Measurements from ENCODE around the gene ZNF670. TPM values are rescaled to one million over a fixed set of nuclear protein-coding genes. Genes with fewer than 3 reads are reported as not detected.

Gene ZNF670
- total RNA-seq, 3 donors from 2014 or later (not counting 1 experiment from before 2014, with no cell fraction given) = 0.35 to 0.95 (median 0.45) TPM

DNA sequence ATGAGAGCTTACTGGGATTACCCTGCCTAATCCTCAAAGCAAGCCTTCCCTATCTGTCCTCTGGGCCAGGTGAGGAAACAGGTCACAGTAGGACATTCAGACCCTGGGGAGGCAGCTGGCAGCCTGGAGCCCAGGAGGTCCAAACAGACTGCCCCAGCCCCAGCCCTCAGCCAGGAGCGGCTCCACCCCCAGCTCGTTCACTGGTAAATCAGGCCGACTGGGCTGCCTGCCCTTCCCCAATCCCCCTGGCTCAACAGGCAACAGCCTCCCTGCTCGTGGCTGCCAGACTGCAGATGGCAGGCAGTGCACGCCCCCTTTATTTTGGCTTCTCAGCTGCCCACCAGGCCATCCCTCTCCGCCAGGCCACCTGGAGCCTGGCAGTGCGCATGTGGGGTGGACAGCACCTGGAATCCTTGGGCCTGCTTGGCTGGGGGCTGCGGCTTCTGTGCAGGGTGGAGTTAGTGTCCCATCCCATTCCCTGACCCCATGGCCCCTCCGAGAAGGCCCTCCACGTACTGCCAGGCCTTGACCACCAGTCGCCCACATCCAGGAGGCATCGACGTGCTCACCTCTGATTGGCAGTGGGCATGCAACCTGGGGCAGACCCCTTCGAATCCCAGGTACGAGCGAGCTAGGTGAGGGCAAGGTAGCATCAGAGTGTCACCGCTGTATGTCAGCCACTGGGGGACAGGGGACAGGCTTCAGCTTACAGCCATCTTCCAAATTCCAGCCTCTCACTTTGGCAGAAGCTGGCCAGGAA lies 11.2 kb upstream of the ZNF670 start:
- WGBS (ENCODE audit: insufficient coverage) = 78% methylated on average over 17 of the region's 17 CpGs
- H3K27ac ChIP-seq (ENCODE audit: low read length) = no peak overlapping the region
- no peak overlapping the region for H3K4me3 Mint-ChIP-seq
- H3K27me3 ChIP-seq (ENCODE audit: control insufficient read depth, insufficient read depth, low read length) = no peaks in the 10 kb centered on the region
- H3K27ac Mint-ChIP-seq = no peak overlapping the region
- H3K4me1 Mint-ChIP-seq = no peaks in the 10 kb centered on the region
- H3K36me3 ChIP-seq (ENCODE audit: control insufficient read depth, insufficient read depth, low read length) = no peaks in the 10 kb centered on the region
- H3K9me3 Mint-ChIP-seq = no peaks in the 10 kb centered on the region
- no peaks in the 10 kb centered on the region for H3K4me1 ChIP-seq (ENCODE audit: control insufficient read depth, insufficient read depth, low read length)
- DNase-seq (no peak), ATAC-seq (no peak)
- H3K27me3 Mint-ChIP-seq (ENCODE audit: low read depth in 2 of 2) = no peaks in the 10 kb centered on the region
- intact Hi-C loops (cut with micrococcal nuclease) = no loop called here
- TF ChIP-seq, protein P1, sequence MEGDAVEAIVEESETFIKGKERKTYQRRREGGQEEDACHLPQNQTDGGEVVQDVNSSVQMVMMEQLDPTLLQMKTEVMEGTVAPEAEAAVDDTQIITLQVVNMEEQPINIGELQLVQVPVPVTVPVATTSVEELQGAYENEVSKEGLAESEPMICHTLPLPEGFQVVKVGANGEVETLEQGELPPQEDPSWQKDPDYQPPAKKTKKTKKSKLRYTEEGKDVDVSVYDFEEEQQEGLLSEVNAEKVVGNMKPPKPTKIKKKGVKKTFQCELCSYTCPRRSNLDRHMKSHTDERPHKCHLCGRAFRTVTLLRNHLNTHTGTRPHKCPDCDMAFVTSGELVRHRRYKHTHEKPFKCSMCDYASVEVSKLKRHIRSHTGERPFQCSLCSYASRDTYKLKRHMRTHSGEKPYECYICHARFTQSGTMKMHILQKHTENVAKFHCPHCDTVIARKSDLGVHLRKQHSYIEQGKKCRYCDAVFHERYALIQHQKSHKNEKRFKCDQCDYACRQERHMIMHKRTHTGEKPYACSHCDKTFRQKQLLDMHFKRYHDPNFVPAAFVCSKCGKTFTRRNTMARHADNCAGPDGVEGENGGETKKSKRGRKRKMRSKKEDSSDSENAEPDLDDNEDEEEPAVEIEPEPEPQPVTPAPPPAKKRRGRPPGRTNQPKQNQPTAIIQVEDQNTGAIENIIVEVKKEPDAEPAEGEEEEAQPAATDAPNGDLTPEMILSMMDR (IDR thresholded peaks at IDR 0.05) = no peak
- no peak overlapping the region for H3K4me3 ChIP-seq (ENCODE audit: low read length)
- no peaks in the 10 kb centered on the region for H3K9me3 ChIP-seq (ENCODE audit: control insufficient read depth, insufficient read depth, low read length)
- H3K36me3 Mint-ChIP-seq = no peaks in the 10 kb centered on the region

DNA sequence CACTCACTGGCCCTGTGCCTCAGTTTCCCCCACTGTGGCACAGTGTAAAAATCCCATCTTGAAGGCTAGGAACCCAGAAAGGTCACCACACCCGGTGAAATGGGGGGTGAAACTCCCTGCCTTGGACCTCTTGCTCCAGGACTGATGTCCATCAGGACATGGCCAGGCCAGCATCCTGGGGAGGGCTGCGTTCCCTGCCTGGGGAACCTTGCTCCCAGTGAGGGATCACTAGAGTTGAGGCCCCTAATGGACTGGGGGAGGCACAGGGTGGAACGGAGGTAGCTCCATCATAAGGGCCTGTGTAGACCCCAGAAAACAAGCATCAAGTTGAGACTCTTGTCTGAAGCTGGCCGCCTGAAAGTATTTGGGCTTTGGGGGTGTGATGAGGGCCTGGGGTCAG lies 10.4 kb upstream of the ZNF670 start:
- intact Hi-C loops (cut with micrococcal nuclease) = no loop called here
- no peaks in the 10 kb centered on the region for H3K9me3 Mint-ChIP-seq
- H3K4me1 ChIP-seq (ENCODE audit: control insufficient read depth, insufficient read depth, low read length) = no peaks in the 10 kb centered on the region
- no peaks in the 10 kb centered on the region for H3K36me3 Mint-ChIP-seq
- TF ChIP-seq, protein P1 (IDR thresholded peaks at IDR 0.05) = no peak
- no peak for DNase-seq
- H3K27me3 Mint-ChIP-seq (ENCODE audit: low read depth in 2 of 2) = no peaks in the 10 kb centered on the region
- 88% methylated on average over 4 of the region's 4 CpGs for WGBS (ENCODE audit: insufficient coverage)
- no peaks in the 10 kb centered on the region for H3K9me3 ChIP-seq (ENCODE audit: control insufficient read depth, insufficient read depth, low read length)
- H3K4me3 Mint-ChIP-seq = no peak overlapping the region
- ATAC-seq = no peak
- no peak overlapping the region for H3K4me3 ChIP-seq (ENCODE audit: low read length)
- no peak overlapping the region for H3K27ac ChIP-seq (ENCODE audit: low read length)
- H3K27ac Mint-ChIP-seq = no peak overlapping the region
- no peaks in the 10 kb centered on the region for H3K36me3 ChIP-seq (ENCODE audit: control insufficient read depth, insufficient read depth, low read length)
- no peaks in the 10 kb centered on the region for H3K27me3 ChIP-seq (ENCODE audit: control insufficient read depth, insufficient read depth, low read length)
- no peaks in the 10 kb centered on the region for H3K4me1 Mint-ChIP-seq

DNA sequence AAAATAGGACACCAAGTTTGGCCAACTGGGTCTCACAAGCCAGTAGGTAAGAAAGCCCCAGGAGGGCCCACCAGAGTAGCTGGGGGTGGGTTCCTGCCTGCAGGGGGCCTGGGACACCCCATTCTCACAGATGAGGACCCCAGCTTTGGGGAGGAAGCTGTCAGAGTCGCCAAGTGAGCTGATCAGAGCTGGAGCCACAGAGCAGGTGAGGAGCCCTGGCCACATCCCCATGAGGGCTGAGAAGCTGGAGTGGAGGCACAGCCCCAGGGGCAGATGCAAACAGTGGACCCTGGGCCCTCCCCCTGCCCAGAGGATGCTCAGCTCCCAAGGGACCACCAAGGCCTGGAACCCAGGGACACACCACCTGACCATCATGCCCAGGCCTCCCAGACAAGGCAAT lies 8.6 kb upstream of the ZNF670 start:
- WGBS (ENCODE audit: insufficient coverage) = 55% methylated on average over 1 of the region's 1 CpG
- TF ChIP-seq, protein P1 (IDR thresholded peaks at IDR 0.05) = no peak
- intact Hi-C loops (cut with micrococcal nuclease) = no loop called here
- H3K4me3 Mint-ChIP-seq = no peak overlapping the region
- H3K36me3 Mint-ChIP-seq = no peaks in the 10 kb centered on the region
- H3K4me1 ChIP-seq (ENCODE audit: control insufficient read depth, insufficient read depth, low read length) = no peaks in the 10 kb centered on the region
- DNase-seq (no peak), ATAC-seq (no peak)
- no peak overlapping the region for H3K4me3 ChIP-seq (ENCODE audit: low read length)
- no peak overlapping the region for H3K27ac ChIP-seq (ENCODE audit: low read length)
- H3K36me3 ChIP-seq (ENCODE audit: control insufficient read depth, insufficient read depth, low read length) = no peaks in the 10 kb centered on the region
- no peaks in the 10 kb centered on the region for H3K9me3 Mint-ChIP-seq
- peaks cover 0 to 2% of the 10 kb centered on the region in 2 donors for H3K27me3 Mint-ChIP-seq (ENCODE audit: low read depth in 2 of 2)
- H3K27me3 ChIP-seq (ENCODE audit: control insufficient read depth, insufficient read depth, low read length) = no peaks in the 10 kb centered on the region
- H3K27ac Mint-ChIP-seq = no peak overlapping the region
- no peaks in the 10 kb centered on the region for H3K9me3 ChIP-seq (ENCODE audit: control insufficient read depth, insufficient read depth, low read length)
- H3K4me1 Mint-ChIP-seq = no peaks in the 10 kb centered on the region

DNA sequence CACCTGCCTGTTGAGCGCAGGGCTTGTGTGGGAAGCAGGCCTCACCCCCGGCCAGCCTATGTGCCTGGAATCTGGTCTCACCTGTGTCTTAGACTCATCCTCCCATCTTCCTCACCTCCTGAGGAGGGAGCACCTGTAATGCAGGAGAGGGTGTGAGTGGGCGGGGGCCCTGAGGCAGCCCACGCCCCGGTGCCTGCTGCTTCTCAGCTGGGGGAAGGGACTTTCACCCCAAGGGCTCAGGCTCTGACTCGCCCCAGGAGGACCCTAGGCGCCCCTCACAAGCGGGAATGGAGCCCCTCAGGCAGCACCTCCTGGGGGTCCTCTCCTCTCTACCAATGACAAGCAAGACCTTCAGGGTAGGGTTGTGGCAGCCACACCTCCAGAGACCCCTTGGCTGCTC lies 6.7 kb upstream of the ZNF670 start:
- DNase-seq (no peak), ATAC-seq (no peak)
- Mint-ChIP-seq H3K9me3 (no peaks in the 10 kb centered on the region), H3K36me3 (no peaks in the 10 kb centered on the region), H3K4me3 (no peak overlapping the region), H3K4me1 (no peaks in the 10 kb centered on the region), H3K27ac (no peak overlapping the region), H3K27me3 (ENCODE audit: low read depth in 2 of 2) (peaks cover 4 to 8% of the 10 kb centered on the region in 2 donors)
- Histone ChIP-seq H3K4me3 (ENCODE audit: low read length) (no peak overlapping the region), H3K27me3 (ENCODE audit: control insufficient read depth, insufficient read depth, low read length) (no peaks in the 10 kb centered on the region), H3K27ac (ENCODE audit: low read length) (no peak overlapping the region), H3K36me3 (ENCODE audit: control insufficient read depth, insufficient read depth, low read length) (no peaks in the 10 kb centered on the region), H3K9me3 (ENCODE audit: control insufficient read depth, insufficient read depth, low read length) (no peaks in the 10 kb centered on the region), H3K4me1 (ENCODE audit: control insufficient read depth, insufficient read depth, low read length) (no peaks in the 10 kb centered on the region)
- TF ChIP-seq, protein P1 (IDR thresholded peaks at IDR 0.05) = no peak
- WGBS (ENCODE audit: insufficient coverage) = 98% methylated on average over 7 of the region's 8 CpGs
- intact Hi-C loops (cut with micrococcal nuclease) = no loop called here
